CD4-positive, alpha-beta T cell treated with Interleukin-4 for 4 hours (primary cell): ENCODE results near the gene RPA1.
"Not testable (repeated sequence)": the region's sequence is repeated elsewhere in the genome, so short reads cannot be mapped to it uniquely, and the experiment has no call there.

Source experiments
- DNase-seq: peaks from one replicate; pipeline ENCODE4 v3.0.0-alpha.2; 2020

The RPA1 gene

DNA sequence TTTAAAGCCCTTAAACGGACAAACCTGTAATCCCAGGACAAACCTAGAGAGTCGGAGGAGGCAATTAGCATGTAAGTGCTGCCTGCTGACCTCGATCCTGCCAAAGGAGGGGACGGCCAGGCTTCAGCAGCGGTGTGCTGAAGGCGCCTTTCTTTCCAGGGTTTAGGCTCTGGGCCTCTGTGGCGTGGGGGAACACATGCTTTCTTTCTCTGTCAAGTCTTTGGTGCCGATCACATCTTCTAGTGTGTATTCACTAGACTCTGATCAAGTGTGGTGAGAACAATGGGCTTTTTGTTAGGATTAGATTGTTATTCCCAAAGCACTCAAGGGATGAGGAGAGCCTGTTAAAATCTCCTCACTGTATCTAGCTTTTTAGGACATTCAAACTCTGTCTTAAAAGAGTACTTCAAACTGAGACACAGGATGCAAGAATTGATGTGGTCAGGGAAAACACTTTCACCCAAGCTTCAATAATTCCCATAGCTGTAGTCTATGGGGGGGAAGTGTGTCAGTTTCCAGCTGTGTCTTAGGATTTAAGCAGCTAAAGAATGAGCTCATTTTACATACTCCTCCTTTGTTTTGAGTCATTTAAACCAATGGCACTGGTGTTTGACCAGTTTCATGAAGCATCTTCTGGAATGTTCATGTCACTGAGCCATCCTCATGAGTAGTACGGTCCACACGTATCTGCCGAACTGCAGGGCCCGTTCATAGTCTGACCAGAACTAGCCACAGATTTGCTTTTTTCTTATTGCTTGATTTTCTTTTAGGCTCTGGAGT, 51.2 kb downstream of the RPA1 start:
- no peak for DNase-seq

DNA sequence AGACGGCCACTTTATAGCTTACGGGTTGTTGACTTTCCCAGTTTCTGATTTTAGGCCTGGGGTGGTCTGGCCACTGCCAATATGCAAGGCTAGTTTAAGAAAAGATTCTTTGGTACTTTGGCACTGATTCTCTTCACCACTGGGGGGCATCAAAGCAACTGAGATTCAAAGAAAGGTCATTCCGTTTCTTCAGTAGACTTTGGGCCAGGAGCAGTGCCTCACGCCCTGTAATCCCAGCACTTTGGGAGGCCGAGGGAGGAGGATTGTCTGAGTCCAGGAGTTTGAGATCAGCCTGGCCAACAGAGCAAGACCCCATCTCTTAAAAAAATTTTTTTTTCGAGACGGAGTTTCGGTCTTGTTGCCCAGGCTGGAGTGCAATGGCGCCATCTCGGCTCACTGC, 53.0 kb downstream of the RPA1 start:
- peak; percentile 44 for DNase-seq

DNA sequence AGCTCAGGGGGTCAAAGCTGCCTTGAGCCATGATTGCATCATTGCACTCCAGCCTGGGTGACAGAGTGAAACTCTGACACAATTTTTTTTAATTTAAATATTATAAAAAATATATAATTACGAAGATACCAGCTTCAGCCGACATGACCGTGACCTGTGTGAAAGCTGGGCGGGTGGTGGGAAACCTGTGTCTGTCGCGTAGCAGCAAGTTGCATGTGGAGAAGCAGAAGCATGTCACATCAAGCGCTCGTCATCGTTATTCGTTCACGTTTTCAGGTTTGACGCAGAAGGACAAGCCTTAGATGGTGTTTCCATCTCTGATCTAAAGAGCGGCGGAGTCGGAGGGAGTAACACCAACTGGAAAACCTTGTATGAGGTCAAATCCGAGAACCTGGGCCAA, 53.7 kb downstream of the RPA1 start:
- no peak for DNase-seq

DNA sequence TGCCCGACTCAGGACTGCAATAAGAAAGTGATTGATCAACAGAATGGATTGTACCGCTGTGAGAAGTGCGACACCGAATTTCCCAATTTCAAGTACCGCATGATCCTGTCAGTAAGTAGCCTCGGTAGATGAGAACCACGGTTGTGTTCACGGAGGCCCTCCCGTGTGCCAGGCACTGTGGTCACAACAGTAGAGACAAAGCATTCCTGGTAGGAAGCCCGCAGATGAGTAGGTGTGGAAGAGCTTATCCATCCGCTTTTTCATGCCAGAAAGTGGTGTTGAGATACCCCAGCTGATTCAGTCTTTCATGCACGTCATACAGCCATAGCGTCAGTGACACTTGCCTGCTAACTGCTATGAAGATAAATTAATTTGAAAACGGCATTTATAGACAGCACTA, 58.9 kb downstream of the RPA1 start:
- DNase-seq, result no peak

DNA sequence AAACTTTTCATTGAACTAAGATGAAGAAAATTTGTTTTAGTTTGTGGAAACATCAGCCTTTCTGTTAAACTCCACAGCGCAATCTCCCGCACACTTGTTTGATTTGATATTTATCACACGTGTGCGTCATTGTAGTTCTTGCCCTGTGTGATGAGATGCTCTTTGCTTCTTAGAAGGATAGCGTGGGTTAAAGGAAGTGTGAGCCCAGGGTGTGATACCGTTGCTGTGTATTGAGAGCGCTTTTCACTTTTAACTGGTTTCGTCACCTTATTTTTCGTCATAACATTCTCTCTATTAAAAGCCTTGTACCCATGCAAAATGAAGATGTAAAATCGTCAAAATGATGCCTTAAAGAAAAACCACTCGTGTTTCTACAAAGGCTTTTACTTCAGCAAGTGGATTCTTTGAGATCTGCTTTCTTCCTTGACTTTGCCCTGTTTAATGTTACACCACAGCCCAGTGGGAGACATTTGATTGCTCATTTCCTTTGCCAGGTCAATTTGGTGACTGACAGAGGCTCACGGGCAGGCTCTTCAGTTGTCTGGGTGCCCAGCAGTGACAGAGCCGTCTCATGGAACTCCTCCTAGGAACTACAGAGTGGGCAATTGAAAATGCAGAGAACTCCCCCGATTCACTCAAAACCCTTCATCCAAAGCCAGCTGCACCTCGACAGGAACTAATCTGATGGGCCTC, 61.1 kb downstream of the RPA1 start:
- DNase-seq, result peak; percentile 45

DNA sequence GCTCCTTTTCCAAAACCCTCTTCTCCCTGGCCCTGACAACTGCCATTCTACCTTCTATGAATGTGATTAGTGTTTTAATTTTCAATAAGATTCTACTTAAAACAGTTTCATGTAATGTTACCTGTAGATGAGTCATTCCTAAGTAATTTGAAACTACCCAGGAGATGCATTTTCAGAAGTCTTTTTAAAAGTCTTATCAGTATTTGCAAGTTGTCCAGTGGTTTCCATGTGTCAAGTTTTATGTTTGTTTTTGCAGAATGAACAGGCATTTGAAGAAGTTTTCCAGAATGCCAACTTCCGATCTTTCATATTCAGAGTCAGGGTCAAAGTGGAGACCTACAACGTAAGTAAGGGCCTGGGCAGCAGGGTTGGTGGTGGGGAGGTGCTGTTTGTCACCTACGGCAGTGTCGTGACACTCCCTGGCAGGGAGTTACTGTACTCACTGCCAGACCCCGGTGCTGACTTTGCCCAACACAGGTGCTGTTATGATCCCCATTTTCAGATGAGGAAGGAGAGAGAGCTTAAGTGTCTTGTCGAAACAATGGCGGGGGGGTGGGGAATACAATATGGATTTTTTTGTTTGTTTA, 65.0 kb downstream of the RPA1 start:
- no peak for DNase-seq

DNA sequence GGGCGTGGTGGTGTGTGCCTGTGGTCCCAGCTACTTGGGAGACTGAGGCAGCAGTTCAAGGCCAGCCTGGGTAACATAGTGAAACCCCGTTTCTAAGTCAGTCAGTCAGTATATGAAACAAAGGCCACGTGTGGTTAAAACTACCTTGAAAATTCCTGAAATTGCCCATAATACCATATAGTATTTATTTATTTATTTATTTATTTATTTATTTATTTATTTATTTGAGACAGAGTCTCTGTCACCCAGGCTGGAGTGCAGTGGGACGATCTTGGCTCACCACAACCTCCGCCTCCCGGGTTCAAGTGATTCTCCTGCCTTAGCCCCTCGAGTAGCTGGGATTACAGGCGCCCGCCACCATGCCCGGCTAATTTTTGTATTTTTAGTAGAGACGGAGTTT, 65.7 kb downstream of the RPA1 start:
- DNase-seq, result not testable (repeated sequence)

DNA sequence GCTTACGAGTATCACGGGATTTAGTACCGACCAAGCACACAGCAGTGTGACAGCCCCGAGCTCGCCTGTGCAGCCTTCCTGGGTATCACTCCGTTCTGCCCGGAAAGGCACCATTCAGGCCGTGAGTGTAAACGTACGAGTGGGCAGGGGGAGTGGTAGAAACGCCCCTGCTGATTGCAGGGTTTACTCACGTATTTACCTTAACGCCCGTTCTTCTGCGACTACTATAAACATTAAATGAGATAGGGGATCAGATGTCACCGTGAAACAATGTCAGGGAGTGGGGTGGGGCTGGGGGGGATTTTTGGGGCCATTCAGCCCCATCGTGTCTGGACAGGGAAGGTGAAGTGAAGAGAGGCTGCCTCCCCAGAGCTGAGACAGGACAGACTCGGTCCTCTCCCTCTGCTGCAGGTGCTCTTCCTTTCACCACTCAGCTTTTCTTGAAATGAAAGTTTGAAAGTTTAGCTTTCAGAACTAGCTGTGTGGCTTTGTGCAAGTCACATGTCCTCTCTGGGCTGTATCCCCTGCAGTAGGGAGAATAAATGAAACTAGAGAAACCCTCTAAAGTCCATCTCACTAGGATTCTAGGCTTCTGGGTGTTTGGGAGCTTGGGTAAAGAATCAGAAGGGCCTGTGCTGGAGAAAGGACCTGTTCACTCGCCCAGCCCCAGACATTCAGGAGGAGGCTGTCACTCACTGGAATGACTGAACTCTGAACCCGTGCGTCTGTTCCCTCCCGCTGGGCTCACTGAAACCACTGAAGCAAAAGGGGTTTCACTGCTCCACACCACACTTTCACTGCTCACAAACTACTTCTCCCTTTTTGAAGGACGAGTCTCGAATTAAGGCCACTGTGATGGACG, 66.7 kb downstream of the RPA1 start:
- DNase-seq, result no peak

DNA sequence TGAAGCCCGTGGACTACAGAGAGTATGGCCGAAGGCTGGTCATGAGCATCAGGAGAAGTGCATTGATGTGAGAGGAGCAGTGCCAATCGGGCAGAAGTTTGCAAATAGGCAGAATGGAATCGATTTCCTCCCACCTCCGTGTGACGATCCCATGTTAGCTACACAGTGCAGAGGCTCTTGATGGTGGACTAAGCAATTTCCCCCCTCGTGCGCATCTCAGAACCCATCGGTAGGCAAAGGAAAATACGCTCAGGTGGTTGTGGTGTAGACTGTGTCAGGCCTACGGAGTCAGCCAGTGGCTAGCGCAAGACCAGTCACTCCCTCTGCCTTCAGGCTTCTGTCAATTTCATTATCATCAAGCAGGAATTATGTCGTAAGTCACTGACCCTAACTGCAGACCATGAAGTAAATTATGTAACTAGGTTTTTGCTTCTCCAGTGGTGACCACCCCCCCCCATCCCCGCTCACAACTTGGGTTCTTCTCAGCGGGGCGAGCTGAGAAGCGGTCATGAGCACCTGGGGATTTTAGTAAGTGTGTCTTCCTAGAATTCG, 67.4 kb downstream of the RPA1 start:
- DNase-seq, result no peak

DNA sequence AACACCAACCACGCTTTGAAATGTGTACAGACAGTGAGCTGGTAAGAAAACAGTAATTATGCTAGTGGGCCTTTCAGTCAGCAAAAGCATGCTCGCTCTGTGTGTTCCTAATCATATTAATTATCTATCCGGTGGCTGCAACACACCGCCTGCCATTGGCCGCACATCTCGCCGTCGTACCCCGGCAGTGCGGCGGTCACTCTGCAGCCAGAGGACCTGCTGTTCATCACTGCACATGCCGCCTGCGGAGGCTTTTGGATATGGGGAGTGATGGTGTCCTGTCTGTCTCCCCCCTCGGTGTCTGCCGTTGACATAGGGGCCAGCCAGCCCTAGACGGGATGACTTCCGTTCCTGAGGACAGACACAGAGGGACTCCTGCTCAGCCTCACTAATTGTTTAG, 68.5 kb downstream of the RPA1 start:
- no peak for DNase-seq

DNA sequence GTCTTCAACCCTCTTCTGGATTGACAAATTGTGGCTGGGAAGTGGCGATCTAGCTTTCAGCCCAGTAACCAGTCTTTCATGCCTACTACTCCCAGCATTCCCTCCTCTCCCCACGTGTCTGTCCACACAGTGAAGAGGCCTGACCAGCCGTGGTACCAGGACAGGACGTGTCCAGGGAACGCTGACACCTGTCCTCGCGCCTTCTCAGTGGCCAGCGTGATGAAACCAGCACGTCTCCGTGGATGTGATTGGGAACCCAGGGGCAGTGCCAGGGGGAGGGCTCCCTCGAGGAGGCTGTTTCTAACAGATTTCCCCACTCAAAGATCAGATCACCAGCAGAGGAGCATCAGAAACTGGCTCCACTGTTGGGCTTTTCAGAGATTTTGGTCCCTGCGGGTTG, 69.1 kb downstream of the RPA1 start:
- no peak for DNase-seq

DNA sequence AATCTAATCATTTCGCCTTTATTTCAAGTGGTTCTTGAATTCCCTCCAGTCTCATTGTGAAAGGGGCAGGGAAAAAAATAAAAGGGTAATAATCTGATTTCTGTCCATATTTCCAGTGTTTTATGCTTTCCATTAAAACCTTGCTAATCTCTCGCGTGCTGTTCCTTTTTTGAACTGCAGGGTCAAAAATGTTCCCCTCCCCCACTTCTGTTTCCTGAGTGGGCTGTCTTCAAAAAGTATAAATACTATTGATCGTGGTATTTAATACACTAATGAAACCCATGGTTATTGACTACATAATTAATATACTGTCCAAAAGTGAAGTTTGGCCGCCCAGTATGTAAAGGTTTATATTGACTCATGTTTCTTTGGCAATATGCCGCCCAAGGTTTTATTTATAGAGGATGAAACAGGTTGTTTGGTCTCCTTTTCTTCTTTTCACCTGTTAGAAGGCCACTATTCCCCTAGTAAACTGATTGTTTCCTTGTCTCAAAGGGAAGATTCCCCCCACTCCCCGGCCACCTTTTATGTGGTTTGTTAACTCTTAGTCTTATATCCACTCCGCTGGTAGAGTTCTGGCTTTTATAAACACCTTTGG, 69.7 kb downstream of the RPA1 start:
- DNase-seq, result no peak

DNA sequence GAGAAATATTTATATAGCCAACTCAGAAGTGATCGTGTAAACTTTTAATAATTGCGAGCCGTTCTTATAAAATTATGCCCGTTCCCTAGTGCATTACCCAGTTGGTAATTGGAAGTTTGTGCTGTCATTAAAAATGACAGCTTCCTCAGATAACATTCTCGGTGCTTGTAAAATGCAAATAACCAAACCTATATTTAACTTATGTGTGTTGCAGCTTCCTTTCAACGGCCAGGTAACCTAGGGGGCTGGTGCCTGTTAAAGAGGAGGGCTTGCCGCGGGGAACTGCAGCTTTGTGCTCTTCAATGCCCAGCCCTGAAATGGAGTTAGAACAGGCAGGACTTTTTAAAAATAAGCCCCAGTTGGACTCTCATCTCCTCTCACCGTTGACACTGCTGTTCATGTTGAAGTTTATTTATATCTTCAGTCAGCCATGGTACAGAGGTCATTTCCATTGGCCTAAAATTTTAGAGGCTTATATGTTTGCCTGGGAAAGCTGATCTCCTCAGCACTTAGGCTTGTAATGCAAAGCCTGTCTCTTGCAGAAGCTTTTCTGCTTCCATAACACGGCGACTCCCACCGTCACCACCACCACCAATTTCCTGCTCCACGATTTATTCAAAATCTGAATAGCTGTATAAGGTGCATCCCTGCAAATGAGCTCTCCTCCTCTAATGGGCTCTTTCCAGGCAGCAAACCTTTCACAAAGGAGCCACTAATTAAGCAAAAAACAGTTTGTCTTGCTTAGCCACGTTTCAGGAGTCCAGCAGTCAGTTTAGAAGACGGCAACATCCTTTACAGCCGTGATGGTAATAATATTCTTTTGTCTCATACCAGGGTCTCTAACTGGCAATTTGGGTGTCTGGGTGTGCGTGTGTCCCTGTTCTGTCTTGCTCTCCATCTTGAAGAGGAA, 74.7 kb downstream of the RPA1 start:
- DNase-seq, result no peak

DNA sequence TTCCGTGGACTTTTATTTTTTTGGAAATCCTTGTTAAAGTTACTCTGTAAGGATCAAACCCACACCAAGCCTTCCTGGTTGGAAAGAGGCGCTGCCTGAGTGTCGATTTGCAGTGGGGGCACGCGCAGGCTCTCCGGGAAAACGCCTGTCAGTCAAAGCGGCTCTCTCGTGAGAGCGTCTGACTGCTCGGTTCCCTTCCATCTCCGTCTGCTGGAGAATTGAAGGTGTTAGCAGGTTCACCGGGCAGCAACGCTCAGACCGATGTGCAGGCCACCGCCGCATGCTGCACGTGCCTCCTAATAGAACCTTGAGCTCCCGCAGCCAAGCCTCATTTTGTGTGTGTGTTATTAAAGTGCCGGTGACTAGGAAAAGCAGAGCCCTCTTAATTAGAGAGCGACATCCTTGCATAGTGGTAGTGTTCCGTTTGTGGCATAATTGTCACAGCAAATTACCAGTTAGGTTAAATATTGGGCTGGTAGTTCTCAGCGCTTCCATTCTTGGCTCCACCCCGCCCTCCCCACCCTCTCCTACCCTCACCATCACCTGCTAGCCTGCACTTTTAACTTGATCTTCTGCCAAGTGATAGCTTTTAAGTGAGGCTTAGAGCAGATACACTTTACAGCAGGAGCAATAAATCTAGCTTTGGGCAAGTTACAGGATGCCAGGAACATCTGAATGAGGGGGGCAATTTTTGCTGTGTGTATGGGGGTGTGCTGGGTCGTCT, 75.5 kb downstream of the RPA1 start:
- DNase-seq, result no peak

DNA sequence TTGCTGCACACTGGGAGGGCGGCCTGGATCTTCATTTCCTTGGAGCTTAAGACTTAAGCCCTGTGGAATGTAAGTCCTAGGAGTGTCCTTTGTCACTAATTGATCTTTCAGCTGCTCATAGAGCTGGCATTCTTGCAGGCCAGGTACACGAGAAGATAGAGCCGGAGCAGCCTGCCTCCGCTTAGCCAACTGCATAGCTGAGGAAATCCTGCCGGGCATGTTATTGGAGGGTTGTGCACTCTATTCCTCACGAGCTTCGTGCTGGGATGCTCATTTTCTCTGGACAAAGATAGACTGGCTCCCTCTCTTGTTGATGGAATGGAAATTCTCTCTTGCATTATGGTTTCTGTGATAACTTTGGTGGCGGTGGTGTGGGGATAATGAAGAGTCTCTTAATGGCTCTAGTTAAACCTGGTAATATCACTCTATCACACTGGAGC, 76.9 kb downstream of the RPA1 start:
- DNase-seq, result no peak

DNA sequence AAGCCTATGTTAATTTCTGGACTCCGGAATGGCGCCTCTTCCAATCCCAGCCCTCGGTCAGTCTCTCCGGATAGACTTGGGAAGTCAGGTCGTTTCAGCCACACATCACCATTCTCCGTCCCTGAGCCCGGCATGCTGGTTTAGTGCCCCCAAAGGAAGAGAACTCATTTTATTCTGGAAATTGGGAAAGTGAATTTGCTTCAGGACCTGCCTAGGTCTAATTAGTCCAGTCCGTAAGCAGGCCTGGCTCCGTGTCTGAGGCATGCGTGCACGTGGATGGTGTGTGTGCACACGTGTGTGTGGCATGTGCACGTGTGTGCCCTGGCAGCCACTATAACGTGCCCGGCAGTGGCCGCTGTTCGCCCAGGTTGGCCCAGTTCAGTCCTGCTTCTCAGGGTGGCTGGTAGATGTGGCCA, 77.4 kb downstream of the RPA1 start:
- no peak for DNase-seq

DNA sequence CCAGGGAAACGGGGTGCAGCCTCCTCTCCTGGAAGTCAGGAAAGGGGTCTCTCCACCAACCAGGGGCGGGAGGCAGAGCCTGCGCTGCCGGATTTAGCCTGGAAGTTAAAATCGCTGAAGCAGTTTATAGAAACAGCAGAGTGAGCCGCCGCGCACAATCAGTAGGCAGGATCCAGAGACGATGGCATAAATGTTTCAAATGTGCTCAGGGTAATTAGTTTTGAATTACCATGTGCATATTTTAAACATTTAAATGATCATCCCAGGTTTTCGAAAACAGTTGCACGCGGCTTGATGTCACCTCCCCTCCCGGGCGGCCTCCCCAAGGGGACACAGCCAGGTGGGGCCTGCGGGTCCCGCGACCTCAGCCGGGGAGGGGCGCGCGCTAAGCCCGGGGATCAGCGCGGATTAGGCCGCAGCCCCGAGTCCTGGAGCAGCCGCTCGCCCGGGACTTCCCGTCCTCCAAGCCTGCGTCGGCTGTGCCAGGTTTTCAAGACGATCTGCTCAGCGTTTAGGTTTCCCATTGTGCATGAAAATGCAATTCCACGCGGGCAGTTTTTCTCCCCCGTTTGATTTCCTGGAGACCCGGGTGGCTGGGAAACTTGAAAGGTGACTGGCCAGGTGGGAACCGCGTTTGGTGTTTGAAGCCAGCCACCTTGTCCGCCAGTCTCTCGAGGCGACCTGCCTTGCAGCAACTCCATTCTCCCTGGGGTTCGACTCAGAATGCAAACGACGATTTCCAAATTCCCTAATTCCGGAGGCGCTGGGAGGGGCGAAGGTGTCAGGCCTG, 78.3 kb downstream of the RPA1 start:
- no peak for DNase-seq

DNA sequence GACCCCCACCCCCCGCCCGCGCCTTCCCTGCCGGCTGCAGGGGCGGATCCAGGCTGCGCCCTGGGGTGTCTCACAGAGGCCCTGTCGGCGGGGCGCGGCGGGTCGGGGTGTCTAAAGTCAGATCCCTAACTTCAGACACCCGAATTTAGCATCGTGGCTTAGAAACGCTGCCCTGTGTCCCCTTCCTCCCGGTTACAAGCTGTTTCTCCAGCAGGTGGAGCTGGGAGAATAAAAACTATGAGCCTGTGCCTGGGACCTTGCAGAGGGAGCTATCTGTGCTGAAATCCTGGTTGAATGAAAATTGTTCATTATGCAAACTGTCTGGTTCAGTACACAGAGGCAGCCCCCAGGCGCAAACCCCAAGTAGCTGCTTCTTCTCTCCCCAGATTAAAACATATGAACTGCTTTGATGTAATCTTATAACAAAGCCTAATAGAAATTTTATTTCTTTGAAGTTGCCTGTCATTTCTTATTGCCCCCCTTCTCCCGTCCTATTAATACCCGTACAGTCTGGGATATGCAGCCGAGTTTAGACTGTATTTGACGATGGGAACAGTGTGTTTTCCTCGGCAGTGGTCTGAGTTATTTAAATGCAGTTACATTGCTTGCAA, 79.0 kb downstream of the RPA1 start:
- DNase-seq, result peak; percentile 28

DNA sequence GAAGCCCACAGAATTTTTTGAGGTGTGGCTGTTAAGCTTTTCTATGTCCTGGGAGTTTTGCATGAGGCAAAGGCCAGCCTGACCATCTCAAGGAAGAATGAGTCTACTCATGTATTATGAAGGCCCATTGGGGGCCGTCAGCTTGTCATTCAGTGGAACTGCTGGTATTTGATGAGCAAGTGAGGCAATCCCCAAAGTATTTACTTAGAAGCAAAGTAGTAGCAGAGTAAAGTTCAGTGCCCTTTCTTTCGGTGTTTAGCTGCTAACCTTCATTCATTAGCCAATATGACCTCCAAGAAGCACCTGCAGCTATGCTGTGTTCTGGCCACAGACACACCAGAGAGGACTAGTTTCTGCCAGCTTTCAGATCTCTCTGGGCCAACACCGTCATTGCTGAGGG, 80.2 kb downstream of the RPA1 start:
- DNase-seq, result no peak
